ENCODE measurements around the gene ASCL2.

GRCh38 chr11:2310786-2311352 lies 40.5 kb upstream of the ASCL2 start:
- TF ChIP-seq CTCF (IDR thresholded peaks at IDR 0.05), result no peak
- TF ChIP-seq POLR2A (IDR thresholded peaks at IDR 0.05), result no peak
